B cell (primary cell): ENCODE results near the gene NSMCE3.

ENCODE experiments used
- EZH2 ChIP-seq: IDR thresholded peaks from 2 replicates; pipeline ENCODE4 v1.6.1; 2012; ENCODE audit warnings: borderline replicate concordance, low read depth, mild to moderate bottlenecking, moderate library complexity, low read length; ENCODE audit not compliant: insufficient read depth, poor library complexity, severe bottlenecking
- TF ChIP-seq, protein P1 (sequence below): fragments of 200-600 bp; IDR thresholded peaks from one replicate; pipeline ENCODE4 v1.8.0; 2022; ENCODE audit warnings: antibody characterized with exemption, mild to moderate bottlenecking

DNA sequence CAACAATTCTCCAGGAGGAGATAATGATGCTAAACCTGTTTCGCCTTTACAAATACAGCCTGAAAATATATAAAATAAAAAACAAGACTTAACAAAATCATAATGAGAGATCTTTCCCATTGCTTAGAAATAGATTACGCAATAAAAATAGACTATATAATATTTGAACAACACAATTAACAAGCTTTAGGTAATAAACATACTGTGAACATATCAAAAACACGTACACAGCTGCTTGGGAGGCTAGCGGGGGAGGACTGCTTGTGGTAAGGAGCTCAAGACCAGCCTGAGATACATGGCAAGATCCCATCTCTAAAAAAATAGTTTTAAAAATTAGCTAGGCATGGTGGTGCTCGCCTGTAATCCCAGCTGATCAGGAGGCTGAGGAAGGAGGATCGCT, 8.7 kb downstream of the NSMCE3 start:
- TF ChIP-seq, protein P1, sequence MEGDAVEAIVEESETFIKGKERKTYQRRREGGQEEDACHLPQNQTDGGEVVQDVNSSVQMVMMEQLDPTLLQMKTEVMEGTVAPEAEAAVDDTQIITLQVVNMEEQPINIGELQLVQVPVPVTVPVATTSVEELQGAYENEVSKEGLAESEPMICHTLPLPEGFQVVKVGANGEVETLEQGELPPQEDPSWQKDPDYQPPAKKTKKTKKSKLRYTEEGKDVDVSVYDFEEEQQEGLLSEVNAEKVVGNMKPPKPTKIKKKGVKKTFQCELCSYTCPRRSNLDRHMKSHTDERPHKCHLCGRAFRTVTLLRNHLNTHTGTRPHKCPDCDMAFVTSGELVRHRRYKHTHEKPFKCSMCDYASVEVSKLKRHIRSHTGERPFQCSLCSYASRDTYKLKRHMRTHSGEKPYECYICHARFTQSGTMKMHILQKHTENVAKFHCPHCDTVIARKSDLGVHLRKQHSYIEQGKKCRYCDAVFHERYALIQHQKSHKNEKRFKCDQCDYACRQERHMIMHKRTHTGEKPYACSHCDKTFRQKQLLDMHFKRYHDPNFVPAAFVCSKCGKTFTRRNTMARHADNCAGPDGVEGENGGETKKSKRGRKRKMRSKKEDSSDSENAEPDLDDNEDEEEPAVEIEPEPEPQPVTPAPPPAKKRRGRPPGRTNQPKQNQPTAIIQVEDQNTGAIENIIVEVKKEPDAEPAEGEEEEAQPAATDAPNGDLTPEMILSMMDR, result no peak
- TF ChIP-seq EZH2, result no peak
